GM21360 (cell line): ENCODE data around the gene EPB41L3.

Experiments
- ATAC-seq: cut with Tn5 transposase; IDR thresholded peaks from one replicate; pipeline ENCODE4 v1.9.1; 2021; ENCODE audit warnings: mild to moderate bottlenecking, moderate library complexity; ENCODE audit not compliant: unreplicated experiment

Gene EPB41L3

GRCh38 chr18:5419030-5419429 lies 124.8 kb downstream of the EPB41L3 start:
- no peak for ATAC-seq

GRCh38 chr18:5417342-5417741 lies 126.5 kb downstream of the EPB41L3 start:
- ATAC-seq: no peak

GRCh38 chr18:5416112-5416511 lies 127.7 kb downstream of the EPB41L3 start:
- no peak for ATAC-seq

GRCh38 chr18:5415665-5416064 lies 128.1 kb downstream of the EPB41L3 start:
- ATAC-seq: no peak

GRCh38 chr18:5415031-5415430 lies 128.8 kb downstream of the EPB41L3 start:
- no peak for ATAC-seq

- ATAC-seq: no peak
Observed at GRCh38 chr18:5414546-5414945, 129.3 kb downstream of the EPB41L3 start.

- ATAC-seq: no peak
Observed at GRCh38 chr18:5413447-5413846, 130.3 kb downstream of the EPB41L3 start.

- ATAC-seq: no peak
Observed at GRCh38 chr18:5410582-5410981, 133.2 kb downstream of the EPB41L3 start.

GRCh38 chr18:5398269-5398668 lies 145.5 kb downstream of the EPB41L3 start:
- ATAC-seq: no peak

GRCh38 chr18:5397102-5397501 lies 146.7 kb downstream of the EPB41L3 start:
- ATAC-seq: no peak

- ATAC-seq: no peak
Observed at GRCh38 chr18:5395860-5396448, 147.8 kb downstream of the EPB41L3 start.

GRCh38 chr18:5393779-5394178 lies 150.0 kb downstream of the EPB41L3 start:
- no peak for ATAC-seq

GRCh38 chr18:5391409-5391808 lies 152.4 kb downstream of the EPB41L3 start:
- no peak for ATAC-seq

GRCh38 chr18:5389356-5389755 lies 154.4 kb downstream of the EPB41L3 start:
- ATAC-seq: no peak

GRCh38 chr18:5388896-5389295 lies 154.9 kb downstream of the EPB41L3 start:
- no peak for ATAC-seq

GRCh38 chr18:5380586-5380985 lies 163.2 kb downstream of the EPB41L3 start:
- ATAC-seq: no peak

GRCh38 chr18:5376986-5377385 lies 166.8 kb downstream of the EPB41L3 start:
- ATAC-seq: no peak

- no peak for ATAC-seq
Observed at GRCh38 chr18:5370332-5370731, 173.5 kb downstream of the EPB41L3 start.

GRCh38 chr18:5369513-5369912 lies 174.3 kb downstream of the EPB41L3 start:
- ATAC-seq: no peak

GRCh38 chr18:5365443-5365842 lies 178.4 kb downstream of the EPB41L3 start:
- no peak for ATAC-seq

GRCh38 chr18:5350636-5351035 lies 193.2 kb downstream of the EPB41L3 start:
- ATAC-seq: no peak
